CD4-positive, alpha-beta T cell treated with Interleukin-15 for 4 hours (primary cell): ENCODE results near the gene OVCH2.
A peak's percentile ranks its signal among the peaks of the same experiment; 100 is the strongest.
"Not testable (repeated sequence)": the region's sequence is repeated elsewhere in the genome, so short reads cannot be mapped to it uniquely, and the experiment has no call there.

Experiments used
- DNase-seq: peaks from one replicate; pipeline ENCODE4 v3.0.0-alpha.2; 2020; ENCODE audit warnings: low spot score

The OVCH2 gene

DNA sequence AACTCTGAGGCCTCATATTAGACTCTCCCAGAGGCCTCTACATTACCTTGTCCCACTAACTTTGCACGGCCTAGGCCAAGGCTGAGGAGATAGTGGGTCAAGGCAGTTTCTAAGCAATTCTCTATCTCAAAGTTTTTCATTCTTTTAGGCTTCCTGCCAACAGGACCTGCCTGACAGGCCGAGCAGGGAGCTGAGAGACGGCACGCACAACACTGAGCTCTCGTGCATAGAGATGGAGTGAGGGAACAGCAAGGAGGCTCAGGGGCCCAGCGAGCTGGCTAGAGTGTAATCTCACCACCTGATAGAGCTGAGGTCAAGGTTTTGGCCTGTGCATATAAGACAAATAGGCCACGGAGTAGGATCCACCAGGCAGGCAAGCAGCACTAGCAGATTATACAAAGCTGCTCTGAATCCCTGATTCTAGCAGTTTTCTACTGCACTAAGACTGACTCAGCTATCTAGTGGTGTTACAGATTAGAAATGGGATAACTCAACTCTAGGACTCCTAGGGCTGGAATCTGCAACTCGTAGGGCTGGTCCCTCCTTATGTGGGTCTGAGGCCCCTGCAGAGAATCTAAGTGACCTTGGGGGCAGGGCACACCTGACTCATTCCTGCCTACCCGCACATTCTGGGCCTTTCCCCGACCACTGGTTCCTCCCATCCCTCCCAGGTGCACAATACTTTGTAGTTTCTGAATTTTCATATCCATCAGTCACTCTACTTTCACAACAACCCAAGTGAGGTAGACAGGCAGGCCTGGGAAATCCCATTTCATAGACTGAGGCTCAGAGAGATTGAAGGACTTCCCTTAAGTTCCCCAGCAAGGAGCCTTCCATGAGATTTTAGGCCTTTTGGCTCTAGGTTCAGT lies 34.7 kb downstream of the OVCH2 start:
- DNase-seq: no peak

DNA sequence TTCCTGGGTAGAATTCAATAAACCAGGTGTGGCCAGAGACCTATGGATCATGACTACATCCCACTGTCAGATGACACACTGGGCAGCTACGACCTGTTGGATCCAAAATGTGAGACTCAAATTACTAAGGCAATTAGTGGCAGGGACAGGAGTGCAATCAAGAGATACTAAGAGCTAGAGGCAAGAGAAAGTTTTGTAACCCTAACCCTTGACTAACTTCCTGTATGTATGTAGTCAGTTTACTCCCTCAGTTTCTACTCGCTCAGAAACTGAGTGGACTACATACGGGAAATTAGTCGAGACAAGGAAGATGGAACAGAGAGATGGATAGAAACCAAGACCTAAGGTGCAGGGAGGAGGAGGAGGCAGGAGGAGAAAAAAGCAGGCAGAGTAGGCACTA lies 35.6 kb downstream of the OVCH2 start:
- no peak for DNase-seq

DNA sequence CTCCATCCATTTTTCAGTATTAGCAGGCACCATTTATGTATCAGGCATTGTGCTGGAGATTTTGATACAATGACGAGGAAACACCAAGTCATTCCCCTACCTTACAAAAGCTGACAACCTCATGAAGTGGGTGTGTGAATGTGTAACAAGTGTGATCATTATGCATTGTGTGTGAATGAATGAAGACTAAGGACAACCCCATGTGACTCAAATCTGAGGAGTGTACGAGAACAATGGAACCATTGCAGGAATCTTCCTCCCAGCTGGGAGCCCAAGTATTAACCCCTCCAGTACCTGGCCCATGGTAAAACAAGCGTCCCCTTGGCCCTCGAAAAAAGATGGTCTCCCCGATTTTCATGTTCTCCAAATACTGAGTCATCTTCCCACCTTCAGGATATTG lies 37.4 kb downstream of the OVCH2 start:
- DNase-seq: no peak

DNA sequence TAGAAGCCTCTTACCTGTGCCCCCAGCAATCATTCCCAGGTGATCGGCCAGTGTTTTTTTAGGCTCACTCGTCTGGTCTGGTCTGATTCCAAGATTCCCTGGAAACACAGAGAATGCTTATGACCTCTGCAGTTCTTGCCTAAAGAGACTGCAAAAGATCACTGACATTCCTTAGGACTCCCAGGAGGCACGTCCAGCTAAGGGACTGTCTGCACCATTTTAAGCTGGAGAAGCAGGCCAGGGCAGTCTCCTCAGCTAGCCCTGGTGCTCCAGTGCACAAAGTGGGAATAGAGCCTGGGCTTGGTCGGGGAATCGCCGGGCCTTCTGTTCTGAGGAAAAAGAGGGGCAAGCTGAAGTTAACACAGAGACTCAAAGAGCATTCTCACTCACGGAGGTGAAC lies 37.8 kb downstream of the OVCH2 start:
- DNase-seq: no peak

DNA sequence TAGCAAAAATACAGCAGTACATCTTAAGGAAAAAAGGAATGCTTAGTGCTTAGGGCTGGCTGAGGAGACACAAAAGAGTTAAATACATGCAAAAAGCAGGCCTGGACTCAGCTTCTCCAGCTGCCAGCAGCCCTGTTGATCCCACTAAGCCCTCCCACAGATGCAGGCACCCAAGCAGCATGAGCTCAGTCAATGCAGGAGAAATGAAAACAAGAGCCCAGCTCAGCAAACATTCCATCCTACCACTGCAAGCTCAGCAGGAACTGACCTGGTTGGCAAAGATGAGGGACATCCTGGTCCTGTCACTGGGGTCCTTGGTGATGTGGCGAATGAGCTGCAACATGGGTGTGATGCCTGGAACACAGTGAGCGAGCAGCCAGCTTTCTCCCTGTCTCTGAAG lies 38.8 kb downstream of the OVCH2 start:
- no peak for DNase-seq

DNA sequence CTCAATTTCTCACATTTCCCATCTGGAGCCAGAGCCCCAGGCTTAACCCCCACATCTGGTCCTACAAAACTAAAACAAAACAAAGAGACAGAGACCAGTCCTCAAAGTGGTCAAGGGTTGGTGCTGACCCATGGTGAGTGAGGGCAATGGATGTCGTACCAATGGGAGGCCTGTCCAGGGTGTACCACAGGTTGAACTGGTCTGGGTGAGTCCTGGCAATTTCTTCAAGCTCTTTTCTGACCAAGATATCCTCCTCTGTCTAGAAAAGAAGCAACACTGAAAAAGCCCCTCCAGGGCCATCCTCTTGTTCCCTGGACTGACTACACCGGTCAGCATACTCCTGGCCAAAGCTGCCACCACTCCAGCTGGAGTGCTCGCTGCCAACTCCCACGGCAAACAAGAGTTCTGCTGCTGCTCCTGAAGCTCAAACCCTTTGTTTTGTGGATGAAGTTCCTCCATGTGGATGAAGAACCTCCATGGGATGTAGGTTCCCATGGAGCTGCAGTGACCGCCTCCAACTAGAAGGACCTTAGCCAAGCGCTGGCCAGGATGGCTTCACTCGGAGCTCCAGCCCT lies 39.9 kb downstream of the OVCH2 start:
- DNase-seq: no peak

DNA sequence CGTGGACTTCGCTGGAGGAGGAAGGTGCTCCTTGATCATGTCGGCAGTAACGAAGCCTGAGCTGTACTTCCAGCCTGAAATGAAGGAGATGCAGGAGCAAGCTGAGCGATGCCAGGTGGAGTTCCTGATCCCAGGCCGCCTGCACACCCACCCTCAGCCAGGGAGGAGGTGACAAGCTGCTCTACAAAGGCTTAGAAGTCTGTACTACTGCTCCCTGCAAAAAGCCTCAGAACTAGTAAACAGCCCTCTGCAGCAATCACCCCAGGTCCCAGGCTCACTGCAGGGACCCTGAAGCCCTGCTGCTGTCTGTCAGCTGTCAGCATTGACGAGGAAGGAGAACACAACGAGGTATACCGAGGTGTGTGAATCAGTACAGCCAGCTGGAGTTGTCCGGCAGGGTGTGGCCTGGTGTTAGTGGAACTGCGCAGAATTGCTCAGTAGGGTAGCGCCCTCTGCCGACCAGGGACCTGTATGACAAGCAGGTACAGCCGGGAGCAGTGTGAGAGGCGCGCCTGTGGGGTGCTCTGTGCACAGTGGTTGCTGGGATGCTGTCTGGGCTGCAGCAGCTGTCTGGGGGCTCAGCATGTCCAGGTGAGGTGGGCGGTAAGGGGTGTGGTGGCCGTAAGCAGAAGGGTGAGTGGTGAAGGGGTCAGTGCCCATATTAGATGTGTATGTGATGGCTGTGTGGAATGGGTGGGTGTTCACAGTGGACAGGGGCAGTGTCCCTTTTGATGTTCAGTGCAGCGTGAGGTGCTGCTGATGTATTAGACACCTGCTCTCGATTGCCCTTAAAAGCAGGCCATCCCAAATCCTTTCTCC lies 40.6 kb downstream of the OVCH2 start:
- DNase-seq: peak; percentile 63

DNA sequence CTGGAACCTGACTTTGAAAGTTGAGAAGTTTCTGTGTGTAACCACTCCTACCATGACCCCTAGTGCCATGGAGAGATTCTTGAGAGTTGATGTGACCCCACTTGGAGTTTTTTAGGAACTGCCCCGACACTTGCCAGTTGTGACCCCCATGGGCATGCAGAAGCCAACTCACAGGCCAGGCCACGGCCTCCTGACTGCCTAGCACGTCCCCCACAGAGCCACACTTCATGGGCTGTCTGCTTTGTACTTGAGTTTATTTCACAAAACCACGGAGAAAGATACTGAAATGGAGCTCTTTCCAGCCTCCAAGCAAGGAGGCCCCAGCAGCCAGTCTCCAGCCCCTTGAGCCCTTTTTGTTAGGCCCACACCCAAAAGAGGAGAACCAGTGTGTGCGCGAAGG lies 41.4 kb downstream of the OVCH2 start:
- DNase-seq: no peak

DNA sequence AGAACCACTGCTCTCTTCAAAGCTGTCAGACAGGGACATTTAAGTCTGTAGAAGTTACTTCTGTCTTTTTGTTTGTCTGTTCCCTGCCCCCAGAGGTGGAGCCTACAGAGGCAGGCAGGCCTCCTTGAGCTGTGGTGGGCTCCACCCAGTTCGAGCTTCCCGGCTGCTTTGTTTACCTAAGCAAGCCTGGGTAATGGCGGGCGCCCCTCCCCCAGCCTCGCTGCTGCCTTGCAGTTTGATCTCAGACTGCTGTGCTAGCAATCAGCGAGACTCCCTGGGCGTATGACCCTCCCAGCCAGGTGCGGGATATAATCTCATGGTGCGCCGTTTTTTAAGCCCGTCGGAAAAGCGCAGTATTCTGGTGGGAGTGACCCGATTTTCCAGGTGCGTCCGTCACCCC lies 42.7 kb downstream of the OVCH2 start:
- DNase-seq: not testable (repeated sequence)

DNA sequence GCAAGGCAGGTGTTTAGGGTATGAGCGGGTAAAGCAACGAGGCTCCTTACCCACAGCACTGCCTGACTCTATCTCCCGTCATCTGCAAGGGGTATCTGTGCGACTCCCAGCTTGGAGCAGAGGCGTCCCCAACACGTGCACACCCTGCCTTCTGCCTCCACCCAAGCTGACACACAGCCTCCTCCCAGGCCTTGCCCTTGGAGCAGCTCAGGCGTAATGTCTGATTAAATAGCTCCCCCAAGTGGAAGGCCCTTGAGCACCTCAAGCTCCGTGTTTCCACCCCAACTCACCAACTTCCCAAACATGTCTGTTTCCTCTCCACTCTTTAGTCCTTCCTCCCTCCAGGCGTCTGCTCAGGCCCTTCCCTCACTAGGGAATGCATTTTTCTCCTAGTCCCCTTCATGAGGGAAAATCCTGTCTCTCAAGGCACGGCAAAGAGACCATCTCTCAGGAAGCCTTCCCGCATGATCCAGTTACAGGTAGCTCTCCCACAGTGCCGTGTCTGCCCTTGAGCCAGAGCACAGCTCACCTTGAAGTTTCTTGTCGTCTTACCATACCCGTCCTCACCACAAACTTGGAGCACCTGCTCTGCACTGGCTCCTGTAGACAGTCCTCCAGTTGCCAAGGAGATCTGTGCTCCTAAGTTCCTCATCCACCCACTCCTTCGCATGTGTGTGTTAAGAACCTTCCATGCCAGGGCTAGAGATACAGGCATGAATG lies 48.8 kb downstream of the OVCH2 start:
- peak; percentile 12 for DNase-seq

DNA sequence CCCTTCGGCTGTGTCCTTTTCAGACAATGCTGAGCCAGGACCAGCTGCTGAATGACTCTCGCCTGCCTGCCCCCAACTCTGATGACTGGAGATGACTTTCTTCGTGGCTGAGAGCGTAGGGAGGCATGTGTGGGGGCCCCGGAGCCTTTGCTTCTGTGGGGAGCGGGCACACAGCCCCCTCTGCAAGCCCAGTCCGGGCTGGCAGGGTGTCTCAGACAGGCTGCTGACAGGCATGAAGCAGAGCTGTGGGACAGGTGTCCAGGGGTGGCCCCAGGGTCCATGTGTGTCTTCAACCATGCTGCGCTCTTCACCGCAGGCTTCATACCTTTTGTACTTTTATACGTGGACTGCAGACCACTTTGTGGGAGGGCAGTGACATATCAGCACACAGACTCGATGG lies 49.6 kb downstream of the OVCH2 start:
- DNase-seq: no peak

DNA sequence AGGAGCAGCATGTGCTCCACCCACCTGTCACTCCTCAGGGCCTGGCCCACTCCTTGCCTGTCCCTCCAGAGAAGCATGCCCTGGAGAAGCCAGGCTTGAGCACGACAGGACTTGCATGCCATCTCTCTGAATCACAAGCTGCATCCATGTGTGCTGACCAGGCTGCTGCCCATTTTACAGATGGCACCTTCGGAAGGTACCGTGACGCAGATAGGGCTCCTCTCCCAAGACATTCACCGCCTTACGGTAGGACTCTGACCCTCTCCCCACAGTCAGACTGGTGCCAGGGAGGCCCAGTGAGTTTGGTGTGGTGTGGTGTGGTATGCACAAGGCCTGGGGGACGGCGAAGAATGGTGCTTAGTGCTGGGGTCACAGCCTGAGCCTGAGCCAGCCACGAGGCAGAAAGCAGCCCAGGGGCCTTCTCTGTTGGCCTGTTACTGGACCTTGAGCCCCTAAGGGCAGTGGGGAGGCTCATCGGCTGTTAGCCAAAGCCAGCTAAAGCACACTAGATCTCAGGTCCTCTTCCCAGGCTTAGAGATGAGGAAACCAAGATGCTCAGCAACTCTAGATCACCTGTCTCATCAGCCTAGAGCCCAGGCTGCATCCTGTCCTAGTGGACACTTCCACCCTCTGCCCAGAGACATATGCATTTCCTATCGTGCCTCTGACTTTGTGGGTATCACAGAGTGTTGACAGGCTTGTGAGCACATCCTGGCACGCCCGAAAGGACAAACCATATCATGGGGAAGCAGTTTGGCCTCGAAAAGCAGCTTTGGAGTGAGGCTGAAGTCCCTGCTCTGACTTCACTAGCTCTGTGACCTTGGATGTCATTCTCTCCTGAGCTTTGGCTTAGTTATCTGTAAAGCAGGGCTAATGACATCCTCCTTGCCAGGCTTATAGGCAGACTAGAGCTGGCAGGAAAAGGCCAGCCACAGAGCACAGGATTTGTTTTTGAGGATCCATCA lies 50.7 kb downstream of the OVCH2 start:
- DNase-seq: no peak

DNA sequence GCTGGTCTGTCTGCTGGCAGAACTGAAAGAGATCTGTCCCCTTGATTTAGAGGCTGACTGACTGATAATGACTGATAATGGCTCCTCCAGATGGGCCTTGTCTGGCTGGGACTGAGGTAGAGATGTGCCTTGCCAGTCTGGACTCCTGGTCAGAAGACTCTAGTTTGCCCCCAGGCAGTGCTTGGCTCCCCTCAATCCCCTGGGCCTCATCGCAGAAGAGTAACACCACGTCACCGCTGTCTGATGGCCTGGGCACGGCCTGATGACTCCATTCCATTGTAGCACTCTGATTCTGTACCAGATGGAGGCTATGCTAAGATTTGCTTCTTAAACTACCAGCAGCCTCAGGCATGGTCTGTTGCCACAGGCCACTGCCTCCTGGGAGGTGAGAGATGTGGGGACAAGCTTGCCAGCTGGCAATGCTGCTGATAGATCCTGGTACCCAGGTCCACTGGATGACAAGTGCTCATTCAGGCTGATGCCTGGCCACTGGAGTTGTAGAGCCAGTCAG lies 52.0 kb downstream of the OVCH2 start:
- no peak for DNase-seq

DNA sequence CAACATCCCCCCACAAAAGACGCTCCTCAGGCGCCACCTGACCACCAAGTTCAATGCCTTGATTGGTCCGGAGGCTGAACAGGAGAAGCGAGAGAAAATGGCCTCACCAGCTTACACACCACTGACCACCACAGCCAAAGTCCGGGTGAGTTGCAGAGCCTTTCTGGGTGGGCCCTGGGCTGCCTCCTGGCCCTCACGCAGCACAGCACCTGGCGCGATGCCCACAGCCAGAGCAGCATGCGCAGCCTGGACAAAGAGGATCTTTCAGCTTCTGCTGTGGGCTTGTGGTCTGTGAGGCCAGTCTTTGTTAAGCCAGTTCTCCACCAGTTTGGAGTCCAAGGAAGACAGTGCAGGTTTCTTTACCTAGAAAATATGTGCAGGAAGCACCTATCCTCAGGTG lies 54.6 kb downstream of the OVCH2 start:
- no peak for DNase-seq

DNA sequence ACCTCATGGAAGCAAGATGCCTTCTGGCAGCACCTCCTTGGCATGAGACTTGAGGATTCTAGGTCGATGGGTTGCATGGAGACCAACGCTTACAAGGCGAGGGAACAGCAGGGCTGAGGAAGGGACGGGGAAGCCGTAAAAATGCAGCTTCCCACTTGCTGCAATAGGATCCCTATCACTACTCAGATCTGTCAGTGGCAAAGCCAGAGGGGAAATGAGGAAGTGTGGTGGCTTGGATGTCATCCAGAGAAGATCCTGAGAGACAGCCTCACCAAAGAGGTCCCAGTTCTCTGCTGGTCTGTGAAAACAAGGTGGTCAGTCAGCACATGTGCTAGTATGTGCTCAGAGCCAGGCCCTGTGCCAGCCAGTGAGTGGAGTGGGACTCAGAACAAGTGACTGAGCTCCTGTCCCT lies 55.1 kb downstream of the OVCH2 start:
- DNase-seq: no peak

DNA sequence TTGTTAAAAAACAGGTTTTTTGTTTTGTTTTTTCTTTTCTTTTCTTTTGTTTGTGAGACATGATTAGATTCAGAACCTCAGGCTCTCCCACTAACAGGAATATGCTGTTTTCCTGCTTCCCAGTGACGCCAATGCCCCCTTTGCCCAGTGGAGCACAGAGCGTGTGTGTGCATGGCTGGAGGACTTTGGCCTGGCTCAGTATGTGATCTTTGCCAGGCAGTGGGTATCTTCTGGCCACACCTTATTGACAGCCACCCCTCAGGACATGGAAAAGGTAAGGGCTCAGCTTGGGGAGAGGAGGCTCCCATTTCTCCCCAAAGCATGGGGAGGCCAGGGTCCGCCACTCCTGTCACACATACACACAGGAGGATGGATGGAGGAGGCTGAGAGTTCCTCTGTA lies 58.0 kb downstream of the OVCH2 start:
- DNase-seq: no peak

DNA sequence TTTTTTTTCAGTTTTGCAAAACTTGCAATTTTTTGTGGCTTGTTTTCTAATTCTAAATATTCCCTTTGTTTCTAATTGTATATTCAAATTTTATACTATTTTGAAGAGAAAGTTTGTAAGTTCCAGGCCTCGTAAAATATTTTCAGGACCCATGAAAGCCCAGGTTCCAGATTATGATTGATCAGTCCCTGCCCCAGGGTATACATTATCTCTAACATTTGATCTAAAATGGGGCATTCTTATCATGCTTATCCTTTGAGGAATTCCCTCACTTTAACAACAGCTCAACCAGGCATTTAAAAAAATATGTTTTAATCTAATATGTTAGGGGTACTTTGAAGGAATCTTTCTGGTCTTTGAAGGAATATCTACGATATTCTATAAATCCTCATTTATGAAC lies 59.4 kb downstream of the OVCH2 start:
- DNase-seq: no peak

DNA sequence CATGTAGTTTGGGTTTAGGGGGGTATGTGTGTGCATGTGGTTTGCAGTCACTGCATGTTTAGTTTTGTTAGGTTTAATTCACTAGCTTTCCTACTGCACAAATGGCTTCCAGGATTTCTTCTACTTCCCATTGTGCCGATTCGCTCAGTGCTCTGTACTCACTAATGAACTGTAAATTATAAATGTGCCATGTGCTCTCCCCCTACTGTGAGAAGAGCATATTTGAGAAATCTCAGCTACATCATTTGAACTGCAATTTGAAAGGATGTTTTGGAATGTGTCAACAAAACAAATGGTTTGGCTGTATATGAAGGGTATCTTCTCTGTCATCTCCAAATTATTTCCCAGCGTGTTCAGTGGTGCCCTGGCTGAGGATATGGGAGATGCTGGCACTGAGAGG lies 61.1 kb downstream of the OVCH2 start:
- no peak for DNase-seq

DNA sequence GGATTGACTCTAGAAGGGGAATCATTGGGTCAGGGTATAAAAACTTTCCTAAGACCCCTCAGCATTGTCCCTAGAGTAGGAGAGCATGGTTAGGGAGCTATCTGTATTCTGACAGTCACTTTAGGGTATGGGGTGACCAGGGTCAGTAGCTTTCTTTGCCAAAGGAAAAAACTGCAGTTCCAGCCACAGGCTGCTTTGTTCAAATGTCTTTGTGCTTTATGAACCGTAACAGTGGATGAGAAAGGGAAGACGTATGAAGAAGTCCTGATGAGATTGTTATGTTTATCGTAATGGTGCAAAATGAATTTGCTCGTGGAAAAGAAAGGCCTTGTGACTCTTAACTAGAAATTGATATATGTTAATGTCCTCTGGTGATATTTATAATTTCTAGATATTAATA lies 63.0 kb downstream of the OVCH2 start:
- no peak for DNase-seq

DNA sequence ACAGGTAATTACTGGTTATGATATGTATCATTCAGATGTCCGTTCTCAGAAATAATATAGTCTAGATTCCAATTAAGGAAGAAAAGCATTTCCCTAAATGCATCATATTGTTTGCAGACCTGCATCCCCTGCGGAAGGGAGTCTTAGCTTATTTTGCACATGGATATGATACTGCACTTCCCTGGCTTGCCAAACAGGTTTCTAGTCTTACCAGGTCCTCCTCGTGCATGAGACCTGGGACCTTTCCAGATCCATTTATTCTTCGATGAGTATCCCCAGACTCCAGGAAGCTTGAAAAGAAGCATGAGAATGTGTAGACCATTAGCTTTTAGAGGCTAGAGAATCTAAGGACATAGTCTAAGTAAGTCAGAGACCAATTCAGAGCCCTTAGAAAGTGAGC lies 63.5 kb downstream of the OVCH2 start:
- no peak for DNase-seq

DNA sequence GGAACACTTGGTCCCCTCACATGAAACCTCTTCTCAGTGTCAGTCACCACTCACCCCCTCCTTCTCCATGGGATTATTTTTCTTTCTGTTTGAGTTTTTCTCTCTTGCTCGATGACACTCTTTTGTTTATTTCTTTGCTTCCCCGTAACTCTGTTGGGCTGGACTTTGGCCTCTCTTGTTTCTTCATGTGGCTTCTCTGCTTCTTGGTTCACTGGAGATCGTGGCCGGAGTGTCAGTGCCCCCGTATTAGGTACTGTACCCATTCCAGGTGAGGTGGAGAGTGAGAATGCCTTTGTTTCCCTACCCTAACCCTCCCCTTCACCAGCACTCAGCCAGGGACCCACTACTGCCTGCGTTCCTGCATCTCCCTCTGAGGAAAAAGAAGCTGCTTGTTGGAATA lies 65.5 kb downstream of the OVCH2 start:
- DNase-seq: no peak
